GM19467 (cell line): ENCODE results near the gene MRPL48.
"Not testable (repeated sequence)": the region's sequence is repeated elsewhere in the genome, so short reads cannot be mapped to it uniquely, and the experiment has no call there.

ENCODE experiments used
- ATAC-seq: cut with Tn5 transposase; IDR thresholded peaks from one replicate; pipeline ENCODE4 v1.9.1; 2021; ENCODE audit warnings: mild to moderate bottlenecking, moderate library complexity; ENCODE audit not compliant: unreplicated experiment

Gene MRPL48

GRCh38 chr11:73779084-73779902 is 8.4 kb upstream of the MRPL48 start:
- ATAC-seq, result peak; percentile 95

- ATAC-seq, result no peak
Measured at GRCh38 chr11:73781303-73781702, 6.4 kb upstream of the MRPL48 start.

- ATAC-seq, result no peak
Measured at GRCh38 chr11:73783483-73784020, 4.1 kb upstream of the MRPL48 start.

GRCh38 chr11:73784080-73784634 is 3.5 kb upstream of the MRPL48 start:
- ATAC-seq, result no peak

GRCh38 chr11:73784734-73785133 is 2.9 kb upstream of the MRPL48 start:
- ATAC-seq, result no peak

- ATAC-seq, result not testable (repeated sequence)
Measured at GRCh38 chr11:73785467-73785866, 2.2 kb upstream of the MRPL48 start.

GRCh38 chr11:73787051-73787642 is 527 bp upstream of the MRPL48 start:
- no peak for ATAC-seq

GRCh38 chr11:73789279-73789670 is 1.6 kb downstream of the MRPL48 start:
- ATAC-seq, result no peak

- no peak for ATAC-seq
Measured at GRCh38 chr11:73792584-73792983, 4.9 kb downstream of the MRPL48 start.

GRCh38 chr11:73795925-73796632 is 8.4 kb downstream of the MRPL48 start:
- no peak for ATAC-seq

- ATAC-seq, result no peak
Measured at GRCh38 chr11:73797457-73797856, 9.8 kb downstream of the MRPL48 start.

GRCh38 chr11:73800276-73800806 is 12.7 kb downstream of the MRPL48 start:
- ATAC-seq, result no peak

GRCh38 chr11:73801136-73801535 is 13.5 kb downstream of the MRPL48 start:
- ATAC-seq, result no peak

- ATAC-seq, result no peak
Measured at GRCh38 chr11:73804712-73805111, 17.0 kb downstream of the MRPL48 start.

- ATAC-seq, result no peak
Measured at GRCh38 chr11:73808052-73808451, 20.4 kb downstream of the MRPL48 start.

GRCh38 chr11:73810637-73811036 is 23.0 kb downstream of the MRPL48 start:
- ATAC-seq, result no peak

- ATAC-seq, result no peak
Measured at GRCh38 chr11:73812234-73812633, 24.6 kb downstream of the MRPL48 start.

GRCh38 chr11:73814812-73815211 is 27.1 kb downstream of the MRPL48 start:
- no peak for ATAC-seq

GRCh38 chr11:73818846-73819245 is 31.2 kb downstream of the MRPL48 start:
- ATAC-seq, result no peak

GRCh38 chr11:73830261-73830660 is 42.6 kb downstream of the MRPL48 start:
- ATAC-seq, result no peak

GRCh38 chr11:73833067-73833466 is 45.4 kb downstream of the MRPL48 start:
- ATAC-seq, result no peak
